ENCODE results near the gene TRHDE.

TRHDE gene

DNA sequence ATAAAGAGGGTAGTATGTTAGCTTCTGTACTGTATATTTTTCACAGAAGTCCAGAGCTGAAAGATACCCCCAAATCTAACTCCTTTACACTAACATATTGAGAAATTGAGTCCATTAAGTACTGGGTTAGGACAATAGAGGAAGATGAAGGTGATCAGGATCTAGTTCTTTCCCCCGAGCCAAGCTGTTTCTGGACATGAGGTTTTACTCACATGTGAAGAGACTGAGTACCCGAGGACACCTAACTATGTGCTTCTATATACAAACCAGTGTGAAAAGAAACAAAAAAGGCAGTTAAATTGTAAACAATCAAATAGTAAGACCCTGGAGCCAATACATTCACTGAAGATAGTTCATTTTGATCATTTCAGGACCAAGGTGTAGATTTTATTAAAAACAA is 3.8 kb upstream of the TRHDE start:
- ATAC-seq (no peak), DNase-seq (ENCODE audit: low spot score in 2 of 2) (no peak)
- Mint-ChIP-seq H3K4me3 (no peak overlapping the region), H3K9me3 (no peaks in the 10 kb centered on the region), H3K4me1 (no peaks in the 10 kb centered on the region), H3K27ac (no peak overlapping the region), H3K36me3 (no peaks in the 10 kb centered on the region)

- H3K36me3 Mint-ChIP-seq = no peaks in the 10 kb centered on the region
- ATAC-seq = no peak
- H3K9me3 Mint-ChIP-seq = no peaks in the 10 kb centered on the region
- DNase-seq (ENCODE audit: low spot score in 2 of 2) = no peak
- H3K4me3 Mint-ChIP-seq = no peak overlapping the region
- H3K4me1 Mint-ChIP-seq = no peaks in the 10 kb centered on the region
- no peak overlapping the region for H3K27ac Mint-ChIP-seq
Observed at GRCh38 chr12:72269491-72269890, 2.7 kb upstream of the TRHDE start.

DNA sequence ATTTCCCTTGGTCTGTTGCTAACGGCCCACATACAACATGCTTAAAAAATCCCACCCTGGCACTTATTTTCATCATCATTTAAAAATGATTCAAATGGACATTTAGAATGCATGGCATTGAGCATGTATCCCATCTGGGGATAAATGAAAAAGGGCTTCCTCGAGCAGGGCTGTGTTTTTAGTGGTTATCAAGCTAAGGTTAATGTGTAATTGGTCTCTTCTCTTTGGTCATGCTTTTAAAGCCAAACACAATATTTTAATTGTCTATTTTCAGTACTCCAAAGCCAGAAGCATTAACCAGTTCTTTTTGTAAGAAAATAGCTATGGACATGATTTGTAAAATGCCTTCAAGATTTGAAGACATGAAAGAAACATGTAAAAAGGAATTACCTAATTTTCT is 1.9 kb upstream of the TRHDE start:
- Mint-ChIP-seq H3K4me3 (no peak overlapping the region), H3K36me3 (no peaks in the 10 kb centered on the region), H3K4me1 (no peaks in the 10 kb centered on the region), H3K9me3 (no peaks in the 10 kb centered on the region), H3K27ac (no peak overlapping the region)
- DNase-seq (ENCODE audit: low spot score in 2 of 2) (no peak), ATAC-seq (no peak)

GRCh38 chr12:72270961-72271360 is 1.2 kb upstream of the TRHDE start:
- no peak overlapping the region for H3K4me3 Mint-ChIP-seq
- no peak overlapping the region for H3K27ac Mint-ChIP-seq
- DNase-seq (ENCODE audit: low spot score in 2 of 2) (no peak), ATAC-seq (no peak)
- H3K36me3 Mint-ChIP-seq = no peaks in the 10 kb centered on the region
- H3K4me1 Mint-ChIP-seq = no peaks in the 10 kb centered on the region
- no peaks in the 10 kb centered on the region for H3K9me3 Mint-ChIP-seq

DNA sequence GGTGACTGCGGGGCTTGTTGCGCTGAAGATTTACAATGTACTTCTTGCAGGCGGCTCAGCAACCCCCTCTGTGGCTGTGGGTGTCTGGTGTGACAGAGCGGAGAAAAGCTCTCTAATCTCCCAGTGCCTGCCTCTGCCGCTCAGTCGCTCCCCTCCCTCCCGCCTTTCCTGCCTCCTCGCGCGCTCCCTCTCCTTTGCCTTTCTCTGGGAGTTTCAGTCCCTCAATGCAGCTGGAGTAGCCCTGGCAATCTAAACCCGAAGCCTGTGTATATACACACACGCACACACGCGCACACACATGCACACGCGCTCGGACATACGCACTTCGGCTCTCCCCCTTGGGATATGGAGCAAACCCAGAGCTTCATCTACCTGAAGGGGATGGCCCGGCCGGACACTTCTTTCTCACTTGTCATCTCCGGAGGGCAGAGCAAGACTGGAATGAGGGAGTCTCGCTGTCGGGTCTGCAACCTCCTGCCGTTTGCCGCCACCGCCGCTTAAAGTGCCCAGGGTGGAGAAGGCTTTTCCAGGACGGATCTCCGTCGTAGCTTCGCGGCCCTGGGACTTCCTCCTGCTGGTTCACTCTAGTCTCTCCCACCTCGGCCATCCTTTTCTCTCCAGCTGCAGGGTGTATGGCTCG is 599 bp upstream of the TRHDE start:
- Mint-ChIP-seq H3K27ac (no peak overlapping the region), H3K36me3 (no peaks in the 10 kb centered on the region), H3K9me3 (no peaks in the 10 kb centered on the region), H3K4me3 (no peak overlapping the region), H3K4me1 (no peaks in the 10 kb centered on the region)
- DNase-seq (ENCODE audit: low spot score in 2 of 2) (no peak), ATAC-seq (peak; percentile 19)

GRCh38 chr12:72272731-72273498 is 745 bp downstream of the TRHDE start:
- no peak for DNase-seq (ENCODE audit: low spot score in 2 of 2)
- Mint-ChIP-seq H3K4me1 (no peaks in the 10 kb centered on the region), H3K4me3 (no peak overlapping the region), H3K9me3 (no peaks in the 10 kb centered on the region), H3K27ac (no peak overlapping the region), H3K36me3 (no peaks in the 10 kb centered on the region)
- ATAC-seq = peak; percentile 8

- H3K36me3 Mint-ChIP-seq = no peaks in the 10 kb centered on the region
- no peaks in the 10 kb centered on the region for H3K4me1 Mint-ChIP-seq
- no peak for DNase-seq (ENCODE audit: low spot score in 2 of 2)
- no peak overlapping the region for H3K27ac Mint-ChIP-seq
- H3K9me3 Mint-ChIP-seq = no peaks in the 10 kb centered on the region
- peak; percentile 16 for ATAC-seq
- no peak overlapping the region for H3K4me3 Mint-ChIP-seq
Observed at GRCh38 chr12:72273499-72273837, 1.3 kb downstream of the TRHDE start.

GRCh38 chr12:72273851-72274351 is 1.7 kb downstream of the TRHDE start:
- no peak overlapping the region for H3K27ac Mint-ChIP-seq
- no peaks in the 10 kb centered on the region for H3K9me3 Mint-ChIP-seq
- DNase-seq (ENCODE audit: low spot score in 2 of 2) (no peak), ATAC-seq (no peak)
- H3K4me3 Mint-ChIP-seq = no peak overlapping the region
- no peaks in the 10 kb centered on the region for H3K36me3 Mint-ChIP-seq
- H3K4me1 Mint-ChIP-seq = no peaks in the 10 kb centered on the region

DNA sequence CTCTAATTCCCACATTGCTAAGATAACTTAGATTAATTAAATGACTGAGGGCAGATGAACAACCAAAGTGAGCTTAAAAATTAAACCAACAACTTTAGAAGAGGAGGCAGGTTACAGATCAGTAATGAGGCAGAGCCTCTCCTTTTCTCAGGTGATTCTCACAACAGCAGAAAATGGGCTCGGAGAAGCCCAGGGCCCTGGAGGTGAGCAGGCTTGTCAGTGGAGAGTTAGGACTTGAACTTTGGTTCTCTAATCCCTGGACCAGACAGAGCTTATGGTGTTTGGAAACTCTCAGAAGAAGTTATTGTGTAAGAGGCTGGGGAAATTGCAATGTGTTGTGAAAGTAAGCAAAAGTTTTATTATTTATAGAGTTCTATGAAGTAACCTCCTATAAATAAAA is 2.8 kb downstream of the TRHDE start:
- no peak overlapping the region for H3K27ac Mint-ChIP-seq
- H3K4me1 Mint-ChIP-seq = no peaks in the 10 kb centered on the region
- no peaks in the 10 kb centered on the region for H3K36me3 Mint-ChIP-seq
- DNase-seq (ENCODE audit: low spot score in 2 of 2) = no peak
- H3K4me3 Mint-ChIP-seq = no peak overlapping the region
- ATAC-seq = no peak
- H3K9me3 Mint-ChIP-seq = no peaks in the 10 kb centered on the region

GRCh38 chr12:72275526-72275925 is 3.4 kb downstream of the TRHDE start:
- H3K9me3 Mint-ChIP-seq = no peaks in the 10 kb centered on the region
- no peaks in the 10 kb centered on the region for H3K36me3 Mint-ChIP-seq
- no peak for ATAC-seq
- H3K27ac Mint-ChIP-seq = no peak overlapping the region
- no peak overlapping the region for H3K4me3 Mint-ChIP-seq
- H3K4me1 Mint-ChIP-seq = no peaks in the 10 kb centered on the region
- DNase-seq (ENCODE audit: low spot score in 2 of 2) = no peak

DNA sequence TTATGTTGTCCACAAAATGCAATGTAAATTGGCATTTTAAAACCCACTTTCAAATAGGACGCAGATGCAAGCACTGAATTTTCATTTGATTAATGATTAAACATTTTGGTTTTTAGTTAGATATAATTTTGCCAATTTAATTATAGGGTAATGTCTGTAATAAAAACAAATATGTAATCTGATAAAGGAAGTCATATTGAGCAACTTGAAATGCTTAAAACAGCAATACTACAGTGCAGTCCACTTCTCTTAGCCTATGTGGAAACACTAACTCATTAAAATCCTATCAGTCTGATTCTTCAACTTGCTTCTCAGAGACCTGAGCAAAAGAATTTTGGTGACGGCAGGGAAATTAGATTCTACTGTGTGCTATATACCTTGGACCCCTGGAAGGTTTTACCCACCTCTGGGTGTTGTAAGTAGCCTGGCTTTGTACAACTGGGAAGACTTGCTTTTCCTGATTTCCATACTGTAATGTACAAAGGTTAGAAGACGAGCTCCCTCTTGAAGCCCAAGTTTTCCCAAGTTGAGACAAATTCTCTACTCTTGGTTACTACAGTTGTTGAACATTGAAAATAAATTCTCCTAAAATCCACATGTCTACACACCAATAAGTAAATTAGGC is 4.1 kb downstream of the TRHDE start:
- H3K4me1 Mint-ChIP-seq = no peaks in the 10 kb centered on the region
- no peak for DNase-seq (ENCODE audit: low spot score in 2 of 2)
- H3K9me3 Mint-ChIP-seq = no peaks in the 10 kb centered on the region
- no peak overlapping the region for H3K27ac Mint-ChIP-seq
- no peaks in the 10 kb centered on the region for H3K36me3 Mint-ChIP-seq
- no peak for ATAC-seq
- H3K4me3 Mint-ChIP-seq = no peak overlapping the region

GRCh38 chr12:72277415-72277814 is 5.2 kb downstream of the TRHDE start:
- Mint-ChIP-seq H3K9me3 (no peaks in the 10 kb centered on the region), H3K36me3 (no peaks in the 10 kb centered on the region), H3K4me3 (no peak overlapping the region), H3K4me1 (no peaks in the 10 kb centered on the region), H3K27ac (no peak overlapping the region)
- DNase-seq (ENCODE audit: low spot score in 2 of 2) = no peak
- ATAC-seq = no peak

GRCh38 chr12:72278894-72279293 is 6.7 kb downstream of the TRHDE start:
- no peaks in the 10 kb centered on the region for H3K9me3 Mint-ChIP-seq
- no peak overlapping the region for H3K4me3 Mint-ChIP-seq
- no peak for ATAC-seq
- no peaks in the 10 kb centered on the region for H3K4me1 Mint-ChIP-seq
- DNase-seq (ENCODE audit: low spot score in 2 of 2) = no peak
- no peaks in the 10 kb centered on the region for H3K36me3 Mint-ChIP-seq
- H3K27ac Mint-ChIP-seq = no peak overlapping the region

DNA sequence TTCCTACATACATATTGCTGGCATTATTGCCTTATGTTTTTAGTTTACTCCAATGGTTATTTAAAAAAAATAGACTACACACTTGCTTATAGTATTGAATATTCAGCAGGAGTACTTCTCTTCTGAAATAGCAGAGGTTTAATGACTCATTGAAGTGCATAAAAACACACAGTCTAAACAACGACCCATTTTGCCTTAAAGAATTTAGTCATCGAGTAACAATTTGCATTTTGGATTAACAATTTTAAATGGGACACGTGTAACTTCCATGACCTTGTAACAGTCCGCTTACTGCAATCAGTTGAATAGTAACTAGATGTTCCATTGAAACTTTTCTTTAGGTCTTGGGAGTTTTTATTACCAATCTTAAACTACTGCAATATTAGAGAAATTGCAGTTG is 9.0 kb downstream of the TRHDE start:
- DNase-seq (ENCODE audit: low spot score in 2 of 2) (no peak), ATAC-seq (no peak)
- no peak overlapping the region for H3K4me3 Mint-ChIP-seq
- no peaks in the 10 kb centered on the region for H3K4me1 Mint-ChIP-seq
- H3K36me3 Mint-ChIP-seq = no peaks in the 10 kb centered on the region
- no peaks in the 10 kb centered on the region for H3K9me3 Mint-ChIP-seq
- H3K27ac Mint-ChIP-seq = no peak overlapping the region

DNA sequence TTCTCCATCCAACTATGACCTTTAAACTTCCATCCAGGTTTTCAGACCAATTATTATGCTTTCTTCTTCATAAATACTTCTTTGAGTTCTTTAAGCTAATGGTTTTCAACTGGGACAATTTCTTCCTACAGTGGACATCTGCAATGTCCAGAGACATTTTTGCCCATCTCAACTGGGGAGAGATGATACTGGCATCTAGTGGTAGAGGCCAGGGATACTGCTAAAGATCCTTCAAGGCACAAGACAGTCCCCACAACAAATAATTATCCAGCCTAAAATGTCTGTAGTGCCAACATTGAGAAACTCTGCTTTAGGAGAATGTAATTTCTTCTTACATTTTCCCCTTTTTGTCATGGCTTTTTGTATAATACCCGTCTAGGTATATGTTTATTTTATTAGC is 10.6 kb downstream of the TRHDE start:
- Mint-ChIP-seq H3K36me3 (no peaks in the 10 kb centered on the region), H3K27ac (no peak overlapping the region), H3K9me3 (no peaks in the 10 kb centered on the region), H3K4me3 (no peak overlapping the region), H3K4me1 (no peaks in the 10 kb centered on the region)
- DNase-seq (ENCODE audit: low spot score in 2 of 2) = no peak
- no peak for ATAC-seq

DNA sequence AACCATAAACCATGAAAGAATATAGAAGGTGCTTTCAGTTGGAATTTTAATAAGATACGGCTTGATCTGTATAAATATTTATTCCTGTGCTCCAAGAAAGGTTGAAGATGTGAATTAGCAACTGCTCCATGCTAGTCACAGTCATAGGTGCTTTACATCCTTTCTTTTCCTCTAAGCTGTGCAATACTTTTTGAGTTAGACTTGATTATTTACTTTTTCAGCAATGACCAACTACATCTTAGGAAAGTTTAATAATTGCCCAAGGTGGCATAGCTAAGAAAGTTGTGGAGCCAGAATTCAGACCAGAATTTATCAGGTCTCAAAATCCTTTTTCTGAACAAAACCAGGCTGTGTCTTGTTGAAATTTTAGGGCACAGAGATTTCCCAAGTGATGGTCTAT is 13.7 kb downstream of the TRHDE start:
- Mint-ChIP-seq H3K36me3 (no peaks in the 10 kb centered on the region), H3K27ac (no peak overlapping the region), H3K4me3 (no peak overlapping the region), H3K4me1 (no peaks in the 10 kb centered on the region), H3K9me3 (peaks cover 3% of the 10 kb centered on the region)
- ATAC-seq (no peak), DNase-seq (ENCODE audit: low spot score in 2 of 2) (no peak)
